Natural killer cell (primary cell): ENCODE data around the gene RFNG. TPM values are rescaled to one million over a fixed set of nuclear protein-coding genes. Genes with fewer than 3 reads are reported as not detected.

Experiments used
- ATAC-seq, 3 donors: fragments of 150-1000 bp in 2 of 3; fragments of 200-7000 bp in 1 of 3; cut with Tn5 transposase; 1 replicate in 1 of 3; 2 replicates in 2 of 3; pipeline ENCODE4 v1.10.0; 2021; ENCODE audit warnings: mild to moderate bottlenecking in 2 of 3, moderate library complexity in 2 of 3
- DNase-seq, 2 donors: peaks; one replicate each; pipeline versions ENCODE4 v3.0.0 to v3.0.0-alpha.2; 2013 to 2021; ENCODE audit warnings: mixed read lengths in 1 of 2
- H3K27ac ChIP-seq: one replicate; pipeline ENCODE4 v1.5.1; 2013; ENCODE audit warnings: mild to moderate bottlenecking, low read length
- H3K27me3 ChIP-seq: one replicate; pipeline ENCODE4 v1.6.1; 2013; ENCODE audit warnings: low read length; ENCODE audit not compliant: control insufficient read depth, insufficient read depth
- H3K36me3 ChIP-seq: one replicate; pipeline ENCODE4 v1.6.1; 2013; ENCODE audit warnings: low read length; ENCODE audit not compliant: control insufficient read depth, insufficient read depth
- H3K4me1 ChIP-seq: one replicate; pipeline ENCODE4 v1.6.1; 2013; ENCODE audit warnings: low read length; ENCODE audit not compliant: control insufficient read depth, insufficient read depth
- H3K4me3 ChIP-seq: one replicate; pipeline ENCODE4 v1.5.1; 2013; ENCODE audit warnings: low read length
- H3K9me3 ChIP-seq: one replicate; pipeline ENCODE4 v1.6.1; 2013; ENCODE audit warnings: low read length; ENCODE audit not compliant: control insufficient read depth, insufficient read depth
- H3K27ac Mint-ChIP-seq, 2 donors: one replicate each; pipeline ENCODE4 v1.8.0; 2022; ENCODE audit warnings: mild to moderate bottlenecking in 2 of 2, mixed read lengths in 2 of 2, moderate library complexity in 1 of 2
- H3K27me3 Mint-ChIP-seq, 2 donors: one replicate each; pipeline ENCODE4 v1.8.0; 2022; ENCODE audit warnings: low read depth in 2 of 2, mixed read lengths in 2 of 2
- H3K36me3 Mint-ChIP-seq: one replicate; pipeline ENCODE4 v1.8.0; 2022; ENCODE audit warnings: mixed read lengths
- H3K4me1 Mint-ChIP-seq, 2 donors: one replicate each; pipeline ENCODE4 v1.8.0; 2022; ENCODE audit warnings: mixed read lengths in 2 of 2
- H3K4me3 Mint-ChIP-seq: one replicate; pipeline ENCODE4 v1.8.0; 2022; ENCODE audit warnings: mild to moderate bottlenecking, moderate library complexity, mixed read lengths
- H3K9me3 Mint-ChIP-seq, 2 donors: one replicate each; pipeline ENCODE4 v1.8.0; 2022; ENCODE audit warnings: mixed read lengths in 2 of 2
- CTCF ChIP-seq: fragments of 200-600 bp; IDR thresholded peaks from one replicate; pipeline ENCODE4 v1.8.0; 2022; ENCODE audit warnings: antibody characterized with exemption
- WGBS: methylation state at CpG from one replicate; pipeline ENCODE4 v1.1.7; 2013; ENCODE audit warnings: missing lambda C conversion rate; ENCODE audit not compliant: insufficient coverage; 5-methylcytosine and 5-hydroxymethylcytosine counted together
- intact Hi-C: fragments of 100-400 bp; cut with micrococcal nuclease; formaldehyde crosslinking; loops from one replicate; pipeline ENCODE4 v1.14.2; 2022
- total RNA-seq, 4 donors: library from RNA; stranded (reverse); fragments of 120-200 nt in 1 of 4; gene quantifications; one replicate each; pipeline versions ENCODE4 v1.2.3 to v1.2.4, GENCODE V29; 2013 to 2022

RFNG gene
- total RNA-seq, 3 donors from 2014 or later (not counting 1 experiment from before 2014, with no cell fraction given) = 22.7 to 26.7 (median 23.2) TPM

GRCh38 chr17:82098939-82099763 lies 47.5 kb upstream of the RFNG start:
- no peak for DNase-seq

GRCh38 chr17:82098169-82098938 lies 46.7 kb upstream of the RFNG start, which contains the start of gene FASN:
Gene FASN, minus strand, starts transcription at chr17:82098236. Its CDS starts 1,791 bp downstream, at chr17:82096445.
- Histone ChIP-seq H3K9me3 (no peaks in the 10 kb centered on the region), H3K4me1 (peaks cover 23% of the 10 kb centered on the region), H3K36me3 (peaks cover 19% of the 10 kb centered on the region), H3K27me3 (no peaks in the 10 kb centered on the region), H3K4me3 (peak within 1 kb of the TSS; percentile 42), H3K27ac (peak within 1 kb of the TSS; percentile 86)
- Mint-ChIP-seq H3K27me3 (no peaks in the 10 kb centered on the region), H3K27ac (peak within 1 kb of the TSS in 1 of 2 donors; percentile 81), H3K4me1 (peaks cover 0 to 4% of the 10 kb centered on the region in 2 donors), H3K4me3 (peak within 1 kb of the TSS; percentile 83), H3K36me3 (no peaks in the 10 kb centered on the region), H3K9me3 (no peaks in the 10 kb centered on the region)
- ATAC-seq (peak; percentile 79 to 91 (median 81)), DNase-seq (peak; percentile 90 to 96)
- under 1% methylated on average over 117 of the region's 124 CpGs for WGBS
- intact Hi-C loops = loop anchor here (2.0 to 10.0 kb wide), 2 partner anchors 76 to 224 kb away; partner anchors contain the start of genes ARHGDIA, CENPX and LRRC45
- TF ChIP-seq CTCF = peak; percentile 23

More at GRCh38 chr17:82098939-82099763, 47.5 kb upstream of the RFNG start:
- Mint-ChIP-seq H3K36me3 (no peaks in the 10 kb centered on the region), H3K9me3 (no peaks in the 10 kb centered on the region), H3K27me3 (no peaks in the 10 kb centered on the region), H3K27ac (peak overlapping the region; percentile 54 to 81), H3K4me1 (peaks cover 0 to 4% of the 10 kb centered on the region in 2 donors), H3K4me3 (peak overlapping the region; percentile 79)
- Histone ChIP-seq H3K9me3 (no peaks in the 10 kb centered on the region), H3K4me3 (peak overlapping the region; percentile 27), H3K36me3 (peaks cover 13% of the 10 kb centered on the region), H3K27ac (peak overlapping the region; percentile 69), H3K4me1 (peaks cover 23% of the 10 kb centered on the region), H3K27me3 (no peaks in the 10 kb centered on the region)
- ATAC-seq = no peak
- intact Hi-C loops = loop anchor here (2.0 to 10.0 kb wide), 2 partner anchors 76 to 224 kb away; partner anchors contain the start of genes ARHGDIA, CENPX and LRRC45
- TF ChIP-seq CTCF = no peak
- WGBS = 7% methylated on average over 80 of the region's 80 CpGs

GRCh38 chr17:82097919-82098168 lies 46.2 kb upstream of the RFNG start:
- TF ChIP-seq CTCF = no peak
- peak in 1 of 3 donors; percentile 1 for ATAC-seq
- Mint-ChIP-seq H3K27me3 (no peaks in the 10 kb centered on the region), H3K4me3 (peak overlapping the region; percentile 83), H3K4me1 (peaks cover 0 to 4% of the 10 kb centered on the region in 2 donors), H3K36me3 (no peaks in the 10 kb centered on the region), H3K27ac (peak overlapping the region in 1 of 2 donors; percentile 72), H3K9me3 (no peaks in the 10 kb centered on the region)
- peaks cover 23% of the 10 kb centered on the region for H3K4me1 ChIP-seq
- under 1% methylated on average over 36 of the region's 36 CpGs for WGBS
- DNase-seq = no peak
- H3K9me3 ChIP-seq = no peaks in the 10 kb centered on the region
- intact Hi-C loops = loop anchor here (2.0 to 10.0 kb wide), 2 partner anchors 75 to 223 kb away; partner anchors contain the start of genes ARHGDIA, CENPX and LRRC45
- peak overlapping the region; percentile 42 for H3K4me3 ChIP-seq
- H3K27ac ChIP-seq = peak overlapping the region; percentile 66
- H3K36me3 ChIP-seq = peaks cover 24% of the 10 kb centered on the region
- no peaks in the 10 kb centered on the region for H3K27me3 ChIP-seq
